GM18870 (cell line): ENCODE results near the gene STAT2.
"Not testable (repeated sequence)": the region's sequence is repeated elsewhere in the genome, so short reads cannot be mapped to it uniquely, and the experiment has no call there.

ENCODE experiments used
- ATAC-seq: cut with Tn5 transposase; IDR thresholded peaks from one replicate; pipeline ENCODE4 v1.9.1; 2021; ENCODE audit warnings: moderate library complexity; ENCODE audit not compliant: unreplicated experiment

Gene STAT2

DNA sequence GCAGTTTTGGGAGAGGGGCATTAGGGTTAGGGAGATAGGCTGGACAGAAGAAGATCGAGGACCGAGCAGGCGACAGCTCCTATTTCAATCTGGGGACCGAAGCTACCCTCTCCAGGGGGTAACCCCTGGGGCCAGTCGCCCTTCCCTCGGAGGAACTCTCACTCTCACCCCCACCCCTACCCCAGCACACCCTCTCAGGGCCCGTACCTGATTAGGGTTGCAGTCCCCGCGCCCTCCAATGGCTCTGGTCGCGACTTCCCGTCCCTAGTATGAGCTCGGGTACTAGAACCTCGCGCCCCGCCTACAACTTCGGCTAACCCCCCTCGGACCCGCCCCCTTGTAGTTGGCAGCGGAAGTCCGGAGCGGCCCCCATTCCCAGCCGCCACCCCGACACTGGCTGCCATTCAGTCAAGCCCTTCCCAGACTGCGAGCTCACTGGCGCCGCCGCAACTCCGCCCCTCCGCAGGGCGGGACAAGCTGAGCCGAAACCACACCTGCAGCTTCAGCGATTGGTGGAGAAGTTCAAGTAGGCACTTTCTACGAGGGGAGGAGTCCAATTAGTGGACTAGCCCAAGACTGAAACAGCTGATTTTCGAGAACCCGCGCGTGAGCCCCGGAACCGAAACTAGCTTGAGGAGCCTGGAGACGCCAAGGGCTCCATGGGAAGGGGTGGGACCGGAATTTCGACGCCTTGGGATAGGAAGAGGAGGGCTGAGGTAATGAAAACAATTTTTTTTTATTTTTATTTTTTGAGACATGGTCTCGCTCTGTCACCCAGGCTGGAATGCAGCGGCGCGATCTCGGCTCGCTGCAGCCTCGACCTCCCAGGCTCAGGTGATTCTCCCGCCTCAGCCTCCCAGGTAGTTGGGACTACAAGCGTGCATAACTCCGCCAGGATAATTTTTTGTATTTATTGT lies at the start of gene STAT2:
STAT2 (minus strand) TSS at position 257 of the 917 bp plus-strand sequence. CDS start 3,536 bp downstream, outside the sequence.
- peak; percentile 94 for ATAC-seq

GRCh38 chr12:56408799-56409417 lies 49.0 kb upstream of the STAT2 start:
- ATAC-seq: no peak

- not testable (repeated sequence) for ATAC-seq
These were observed 44.3 kb upstream of the STAT2 start for GRCh38 chr12:56404227-56404626.

GRCh38 chr12:56401612-56402011 lies 41.7 kb upstream of the STAT2 start:
- ATAC-seq: not testable (repeated sequence)

DNA sequence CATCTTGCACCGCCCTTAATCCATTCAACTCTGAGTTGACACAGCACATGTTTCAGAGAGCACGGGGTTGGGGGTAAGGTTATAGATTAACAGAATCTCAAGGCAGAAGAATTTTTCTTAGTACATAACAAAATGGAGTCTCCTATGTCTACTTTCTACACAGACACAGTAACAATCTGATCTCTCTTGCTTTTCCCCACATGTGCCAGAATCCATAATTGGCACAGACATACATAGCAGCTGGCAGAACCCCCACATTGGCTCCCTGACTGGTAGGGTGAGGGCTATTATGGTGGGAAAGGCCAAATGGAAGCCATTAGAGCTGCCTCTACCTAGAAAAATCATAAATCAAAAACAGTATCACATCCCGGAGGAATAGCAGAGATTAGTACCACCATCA lies 41.2 kb upstream of the STAT2 start:
- ATAC-seq: not testable (repeated sequence)

DNA sequence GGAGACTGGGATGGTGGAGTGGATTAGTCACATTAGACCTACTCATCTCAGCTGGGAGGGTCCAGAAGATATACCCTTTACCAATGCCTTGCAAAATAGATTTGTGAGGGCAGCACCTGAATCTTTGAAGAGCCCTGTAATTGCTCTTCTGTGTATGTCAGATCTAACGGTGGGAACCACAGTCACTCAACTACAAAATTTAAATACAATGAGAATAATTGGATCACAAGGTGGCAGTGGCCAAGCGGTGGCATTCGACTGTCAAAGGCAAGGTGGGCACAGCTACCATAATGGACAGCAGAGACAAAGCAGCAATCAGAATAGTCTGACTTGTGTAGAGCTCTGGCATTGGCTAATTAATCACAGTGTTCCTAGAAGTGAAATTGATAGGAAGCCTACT lies 39.6 kb upstream of the STAT2 start:
- ATAC-seq: not testable (repeated sequence)

- ATAC-seq: no peak
These were observed 38.4 kb upstream of the STAT2 start for GRCh38 chr12:56398324-56398723.

DNA sequence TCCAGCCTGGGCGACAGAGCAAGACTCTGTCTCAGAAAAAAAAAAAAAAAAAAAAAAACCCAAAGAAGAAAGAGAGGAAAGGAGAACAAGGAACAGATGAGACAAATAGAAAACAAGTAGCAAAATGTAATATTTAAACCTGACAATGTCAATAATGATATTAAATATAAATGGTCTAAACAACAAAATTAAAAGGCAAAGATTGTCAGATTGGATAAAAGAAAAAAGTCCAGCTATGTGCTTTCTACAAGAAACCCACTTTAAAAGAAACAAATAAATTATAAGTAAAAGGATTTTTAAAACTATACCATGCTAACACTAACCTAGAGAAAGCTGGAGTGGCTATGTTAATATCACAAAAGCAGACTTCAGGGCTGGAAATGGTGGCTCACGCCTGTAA lies 32.4 kb upstream of the STAT2 start:
- ATAC-seq: no peak

DNA sequence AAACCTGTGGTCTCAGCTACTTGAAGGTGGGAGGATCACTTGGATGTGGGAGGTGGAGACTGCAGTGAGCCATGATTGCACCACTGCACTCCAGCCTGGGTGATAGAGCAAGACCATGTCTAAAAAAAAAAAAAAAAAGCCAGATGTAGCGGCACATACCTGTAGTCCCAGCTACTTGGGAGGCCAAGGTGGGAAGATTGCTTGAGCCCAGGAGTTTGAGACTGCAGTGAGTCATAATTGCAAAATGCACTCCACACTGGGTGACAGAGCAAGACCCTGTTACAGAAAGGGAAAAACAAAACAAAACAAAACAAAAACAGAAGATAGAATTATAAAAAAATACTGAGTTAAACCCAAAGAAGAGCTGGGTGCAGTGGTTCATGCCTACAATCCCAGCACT lies 31.8 kb upstream of the STAT2 start:
- ATAC-seq: no peak

- ATAC-seq: no peak
These were observed 29.5 kb upstream of the STAT2 start for GRCh38 chr12:56389412-56389811.

DNA sequence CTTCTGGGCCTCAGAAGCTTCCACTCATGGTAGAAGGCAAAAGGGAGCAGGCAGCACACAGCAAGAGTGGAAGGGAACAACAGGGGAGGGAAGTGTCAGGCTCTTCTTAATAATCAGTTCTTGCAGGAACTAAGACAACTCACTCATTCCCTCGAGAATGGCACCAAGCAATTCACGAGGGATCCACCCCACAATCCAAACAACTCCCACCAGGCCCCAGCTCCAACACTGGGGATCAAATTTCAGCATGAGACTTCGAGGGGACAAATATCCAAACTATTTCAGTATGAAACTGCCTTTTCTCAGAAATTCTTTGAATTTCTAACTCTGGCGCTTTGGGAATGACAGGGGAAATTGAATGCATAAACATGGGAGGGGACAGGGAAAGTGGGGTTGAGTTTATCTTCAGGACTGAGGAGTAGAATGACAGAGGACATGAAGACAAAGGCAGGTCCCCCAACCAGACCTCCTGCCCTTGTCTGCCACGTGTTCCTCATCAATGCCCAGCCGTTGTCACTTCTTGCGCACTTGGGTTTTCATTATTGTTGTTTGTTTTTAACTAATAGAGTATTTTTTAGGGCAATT lies 27.3 kb upstream of the STAT2 start:
- no peak for ATAC-seq

GRCh38 chr12:56385873-56386272 lies 26.0 kb upstream of the STAT2 start:
- ATAC-seq: no peak

- ATAC-seq: no peak
These were observed 22.7 kb upstream of the STAT2 start for GRCh38 chr12:56382611-56383010.

- ATAC-seq: no peak
These were observed 18.0 kb upstream of the STAT2 start for GRCh38 chr12:56377989-56378316.

DNA sequence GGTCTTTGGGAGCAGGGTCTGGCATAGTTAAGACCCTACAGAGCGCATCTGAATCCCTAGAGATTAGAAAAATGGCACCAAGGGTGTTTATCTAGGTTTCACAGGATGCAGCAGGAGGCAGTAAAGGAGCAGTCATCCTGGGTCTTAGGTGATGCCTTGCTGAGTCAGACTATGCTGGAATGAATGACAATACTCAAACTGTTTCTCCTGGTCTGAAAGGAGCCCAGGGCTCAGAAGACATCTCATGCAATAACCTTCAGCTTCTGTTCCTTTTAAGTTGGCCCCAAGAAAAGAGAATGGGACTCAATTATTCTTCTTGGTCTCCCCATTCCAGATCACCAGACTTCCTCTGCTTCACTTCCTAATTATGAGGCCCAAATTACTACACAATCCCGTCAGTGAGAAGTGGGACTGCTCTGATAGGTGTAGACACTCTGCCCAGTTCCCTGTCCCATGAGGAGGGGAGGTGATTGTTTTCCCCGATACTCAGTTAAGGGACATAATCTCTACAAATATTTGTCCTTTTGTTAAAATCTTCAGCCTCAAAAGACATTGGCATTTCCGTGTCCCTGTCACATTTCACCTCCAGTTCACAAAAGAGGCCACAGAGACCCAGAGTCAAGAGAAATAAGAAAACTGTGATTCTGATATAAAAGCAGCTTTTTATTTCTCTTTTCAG lies 17.5 kb upstream of the STAT2 start:
- no peak for ATAC-seq

DNA sequence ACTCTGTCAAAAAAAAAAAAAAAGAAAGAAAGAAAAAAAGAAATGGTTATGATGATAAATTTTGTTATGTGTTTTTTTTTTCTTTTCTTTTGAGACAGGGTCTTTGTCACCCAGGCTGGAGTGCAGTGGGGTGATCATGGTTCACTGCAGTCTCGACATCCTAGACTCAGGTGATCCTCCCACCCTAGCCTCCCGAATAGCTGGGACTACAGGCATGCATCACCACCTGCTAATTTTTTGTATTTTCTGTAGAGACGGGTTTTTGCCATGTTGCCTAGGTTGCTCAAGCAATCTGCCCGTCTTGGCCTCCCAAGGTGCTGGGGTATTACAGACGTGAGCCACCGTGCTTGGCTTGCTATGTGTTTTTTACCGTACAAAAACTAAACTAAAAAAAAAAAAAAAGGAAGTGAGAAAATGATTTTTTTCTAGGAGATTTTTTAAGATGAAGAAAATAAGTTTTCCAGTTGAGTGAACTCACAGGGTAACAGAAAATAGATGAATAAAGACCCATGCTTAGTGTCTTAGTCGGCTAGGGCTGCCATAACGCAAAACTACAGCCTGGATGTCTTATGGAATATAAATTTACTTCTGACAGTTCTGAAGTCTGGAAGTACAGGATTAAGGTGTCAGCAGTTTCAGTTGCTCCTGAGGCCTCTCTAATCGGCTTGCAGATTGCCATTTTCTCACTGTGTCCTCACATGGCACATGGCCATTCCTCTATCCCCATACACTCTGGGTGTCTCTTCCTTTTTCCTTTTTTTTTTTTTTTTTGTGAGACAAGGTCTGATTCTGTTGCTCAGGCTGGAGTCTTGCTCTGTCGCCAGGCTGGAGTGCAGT lies 15.9 kb upstream of the STAT2 start:
- ATAC-seq: peak; percentile 66

DNA sequence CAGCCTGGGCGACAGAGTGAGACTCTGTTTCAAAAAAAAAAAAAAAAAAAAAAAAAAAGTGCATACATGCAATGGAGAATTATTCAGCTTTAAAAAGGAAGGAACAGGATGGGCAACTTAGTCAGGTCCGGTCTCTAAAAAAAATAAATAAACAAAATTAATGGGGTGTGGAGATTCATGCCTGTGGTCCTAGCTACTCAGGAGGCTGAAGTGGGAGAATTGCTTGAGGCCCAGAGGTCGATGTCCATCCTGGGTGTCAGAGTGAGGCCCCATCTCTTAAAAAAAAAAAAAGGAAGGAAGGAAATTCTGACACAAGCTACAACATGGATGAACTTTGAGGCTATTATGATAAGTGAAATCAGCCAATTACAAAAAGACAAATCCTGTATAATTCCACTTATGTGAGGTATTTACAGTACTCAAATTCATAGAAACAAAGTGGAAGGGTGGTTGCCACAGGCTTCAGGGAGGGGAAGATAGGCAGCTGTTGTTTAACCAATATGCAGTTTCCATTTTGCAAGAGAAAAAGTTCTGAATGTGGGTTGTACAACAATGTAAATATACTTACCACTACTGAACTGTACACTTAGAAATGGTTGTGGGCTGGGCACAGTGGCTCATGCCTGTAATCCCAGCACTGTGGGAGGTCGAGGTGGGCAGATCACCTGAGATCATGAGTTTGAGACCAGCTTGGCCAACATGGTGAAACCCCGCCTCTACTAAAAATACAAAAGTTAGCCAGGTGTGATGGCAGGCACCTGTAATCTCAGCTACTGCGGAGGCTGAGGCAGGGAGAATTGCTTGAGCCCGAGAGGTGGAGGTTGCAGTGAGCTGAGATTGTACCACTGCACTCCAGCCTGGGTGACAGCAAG lies 15.1 kb upstream of the STAT2 start:
- peak; percentile 7 for ATAC-seq

GRCh38 chr12:56373515-56373914 lies 13.6 kb upstream of the STAT2 start:
- ATAC-seq: no peak

DNA sequence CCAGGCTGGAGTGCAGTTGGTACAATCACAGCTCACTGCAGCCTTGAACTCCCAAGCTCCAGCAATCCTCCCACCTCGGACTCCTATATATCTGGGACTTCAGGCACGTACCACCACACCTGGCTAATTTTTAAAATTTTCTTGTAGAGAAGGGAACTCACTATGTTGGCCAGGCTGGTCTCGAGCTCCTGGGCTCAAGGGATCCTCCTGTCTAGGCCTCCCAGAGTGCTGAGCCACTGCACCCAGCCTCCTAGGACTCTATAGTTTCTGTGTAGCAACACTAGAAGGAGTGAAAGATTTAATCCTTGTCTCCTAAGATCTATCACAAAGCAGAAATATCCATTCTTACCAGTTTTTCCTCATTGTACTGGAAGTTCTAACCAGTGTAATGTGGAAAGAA lies 7.0 kb upstream of the STAT2 start:
- ATAC-seq: no peak
